Stomach (tissue), 4 donors: ENCODE data around the gene SMAD3.

Source experiments
- CTCF ChIP-seq, 7 experiments: fragments of 450-650 bp in 4 of 7; fragments of 200-600 bp in 3 of 7; sonication (generic) in 3 of 7; IDR thresholded peaks; one replicate each; pipeline ENCODE4 v1.5.1; 2016 to 2019; ENCODE audit warnings: antibody characterized with exemption in 7 of 7, control low read depth in 2 of 7, mild to moderate bottlenecking in 1 of 7
- EP300 ChIP-seq: sonication (generic); formaldehyde crosslinking; IDR thresholded peaks from one replicate; pipeline ENCODE4 v1.6.1; 2017; ENCODE audit warnings: antibody characterized with exemption
- POLR2A ChIP-seq, 4 donors: fragments of 450-650 bp; IDR thresholded peaks; one replicate each; pipeline ENCODE4 v1.6.1; 2016; ENCODE audit warnings: antibody characterized with exemption in 4 of 4, control low read depth in 2 of 4, mild to moderate bottlenecking in 1 of 4, moderate library complexity in 1 of 4

- no peak for TF ChIP-seq CTCF (IDR thresholded peaks at IDR 0.05)
- TF ChIP-seq POLR2A (IDR thresholded peaks at IDR 0.05) = no peak
- no peak for TF ChIP-seq EP300
These were observed 45.4 kb upstream of the SMAD3 start for GRCh38 chr15:67019884-67020520.
